SK-N-SH treated with all-trans-retinoic acid at 6 μM for 48 hours (cell line): ENCODE results near the gene PRKCE.

ENCODE experiments used
- ATAC-seq: fragments of 200-7000 bp; cut with Tn5 transposase; 3 replicates; pipeline ENCODE4 v1.9.1; 2020; ENCODE audit warnings: mild to moderate bottlenecking, moderate library complexity
- ARNTL ChIP-seq: fragments of 450-650 bp; formaldehyde crosslinking; IDR thresholded peaks from 2 replicates; pipeline ENCODE4 v1.5.0; 2020; ENCODE audit warnings: low read depth, mild to moderate bottlenecking, moderate library complexity, borderline replicate concordance
- BACH2 ChIP-seq: fragments of 250-450 bp; sonication (Bioruptor Pico); IDR thresholded peaks from 2 replicates; pipeline ENCODE4 v1.9.0; 2021; ENCODE audit warnings: mild to moderate bottlenecking, borderline replicate concordance
- GLIS3 ChIP-seq: fragments of 250-450 bp; sonication (Bioruptor Pico); IDR thresholded peaks from 2 replicates; pipeline ENCODE4 v1.5.0; 2020; ENCODE audit warnings: mild to moderate bottlenecking, moderate library complexity
- ISL1 ChIP-seq: fragments of 250-450 bp; sonication (Bioruptor Pico); IDR thresholded peaks from 2 replicates; pipeline ENCODE4 v2.1.2; 2022; ENCODE audit warnings: mild to moderate bottlenecking, moderate library complexity
- OSR1 ChIP-seq: fragments of 250-450 bp; sonication (Bioruptor Pico); IDR thresholded peaks from 2 replicates; pipeline ENCODE4 v1.8.0; 2022; ENCODE audit warnings: moderate library complexity, mild to moderate bottlenecking, inconsistent platforms
- PPARA ChIP-seq: fragments of 250-450 bp; sonication (Bioruptor Pico); IDR thresholded peaks from 2 replicates; pipeline ENCODE4 v1.5.0; 2020; ENCODE audit warnings: mild to moderate bottlenecking, borderline replicate concordance
- RARB ChIP-seq: fragments of 250-450 bp; sonication (Bioruptor Pico); IDR thresholded peaks from 2 replicates; pipeline ENCODE4 v1.8.0; 2021; ENCODE audit warnings: mild to moderate bottlenecking, moderate library complexity
- TCF4 ChIP-seq: fragments of 250-450 bp; sonication (Bioruptor Pico); IDR thresholded peaks from 2 replicates; pipeline ENCODE4 v1.8.0; 2021; ENCODE audit warnings: mild to moderate bottlenecking, moderate library complexity, borderline replicate concordance
- TOX ChIP-seq: fragments of 250-450 bp; sonication (Bioruptor Pico); IDR thresholded peaks from 2 replicates; pipeline ENCODE4 v1.8.0; 2021; ENCODE audit warnings: mild to moderate bottlenecking, moderate library complexity, borderline replicate concordance
- ZC3H10 ChIP-seq: fragments of 250-450 bp; sonication (Bioruptor Pico); IDR thresholded peaks from 2 replicates; pipeline ENCODE4 v1.5.1; 2021; ENCODE audit warnings: mild to moderate bottlenecking, moderate library complexity
- ZFP3 ChIP-seq: fragments of 250-450 bp; sonication (Bioruptor Pico); IDR thresholded peaks from 2 replicates; pipeline ENCODE4 v1.5.0; 2020; ENCODE audit warnings: mild to moderate bottlenecking, moderate library complexity
- ZFP30 ChIP-seq: fragments of 450-650 bp; formaldehyde crosslinking; IDR thresholded peaks from 2 replicates; pipeline ENCODE4 v1.5.0; 2022; ENCODE audit warnings: mild to moderate bottlenecking, moderate library complexity
- ZNF70 ChIP-seq: fragments of 450-650 bp; formaldehyde crosslinking; IDR thresholded peaks from 2 replicates; pipeline ENCODE4 v1.5.0; 2020; ENCODE audit warnings: mild to moderate bottlenecking, moderate library complexity
- ZNF8 ChIP-seq: fragments of 450-650 bp; formaldehyde crosslinking; IDR thresholded peaks from 2 replicates; pipeline ENCODE4 v1.5.0; 2020; ENCODE audit warnings: mild to moderate bottlenecking, moderate library complexity
- TF ChIP-seq, protein P1 (sequence below): fragments of 250-450 bp; sonication (Bioruptor Pico); IDR thresholded peaks from 2 replicates; pipeline ENCODE4 v1.5.1; 2020; ENCODE audit warnings: low read depth, mild to moderate bottlenecking, moderate library complexity
- TF ChIP-seq, protein P2 (sequence below): fragments of 250-450 bp; sonication (Bioruptor Pico); IDR thresholded peaks from 2 replicates; pipeline ENCODE4 v1.8.0; 2020; ENCODE audit warnings: mild to moderate bottlenecking, moderate library complexity, borderline replicate concordance
- TF ChIP-seq, protein P3 (sequence below): fragments of 250-450 bp; sonication (Bioruptor Pico); IDR thresholded peaks from 2 replicates; pipeline ENCODE4 v1.5.1; 2021; ENCODE audit warnings: mild to moderate bottlenecking, moderate library complexity
- TF ChIP-seq, protein P4 (sequence below): fragments of 250-450 bp; sonication (Bioruptor Pico); IDR thresholded peaks from 2 replicates; pipeline ENCODE4 v1.5.0; 2020; ENCODE audit warnings: mild to moderate bottlenecking, moderate library complexity
- TF ChIP-seq, protein P5 (sequence below): fragments of 250-450 bp; sonication (Bioruptor Pico); IDR thresholded peaks from 2 replicates; pipeline ENCODE4 v1.8.0; 2021; ENCODE audit warnings: low read depth, mild to moderate bottlenecking, moderate library complexity, borderline replicate concordance

The PRKCE gene

DNA sequence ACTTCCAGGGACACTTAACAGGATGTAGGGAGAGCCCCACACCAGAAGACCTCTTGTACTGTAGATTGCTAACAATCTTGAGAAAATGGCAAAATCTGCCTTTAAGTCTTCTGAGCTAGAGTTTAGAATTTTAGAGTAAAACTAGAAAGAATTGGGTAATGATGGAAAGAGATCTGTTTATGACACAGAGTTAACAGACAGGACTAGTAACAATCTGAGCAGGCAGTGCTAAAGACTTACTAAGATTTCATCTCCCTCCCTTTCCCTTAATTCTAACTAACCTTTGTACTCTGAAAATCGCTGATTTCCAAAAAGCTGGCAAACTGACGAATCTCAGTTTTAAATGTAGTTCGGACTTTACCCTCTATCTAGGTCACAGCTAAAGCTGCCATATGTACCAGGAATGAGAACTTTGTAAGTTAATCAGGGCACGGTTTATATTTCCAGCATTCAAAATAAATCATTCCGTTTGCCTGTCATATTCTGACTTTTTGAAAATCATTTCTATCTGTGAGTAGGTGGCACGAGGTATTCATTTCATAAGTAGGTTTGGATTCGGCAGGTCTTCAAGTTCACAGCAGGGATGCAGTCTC, 389.2 kb downstream of the PRKCE start (continued):
- TF ChIP-seq, protein P1, sequence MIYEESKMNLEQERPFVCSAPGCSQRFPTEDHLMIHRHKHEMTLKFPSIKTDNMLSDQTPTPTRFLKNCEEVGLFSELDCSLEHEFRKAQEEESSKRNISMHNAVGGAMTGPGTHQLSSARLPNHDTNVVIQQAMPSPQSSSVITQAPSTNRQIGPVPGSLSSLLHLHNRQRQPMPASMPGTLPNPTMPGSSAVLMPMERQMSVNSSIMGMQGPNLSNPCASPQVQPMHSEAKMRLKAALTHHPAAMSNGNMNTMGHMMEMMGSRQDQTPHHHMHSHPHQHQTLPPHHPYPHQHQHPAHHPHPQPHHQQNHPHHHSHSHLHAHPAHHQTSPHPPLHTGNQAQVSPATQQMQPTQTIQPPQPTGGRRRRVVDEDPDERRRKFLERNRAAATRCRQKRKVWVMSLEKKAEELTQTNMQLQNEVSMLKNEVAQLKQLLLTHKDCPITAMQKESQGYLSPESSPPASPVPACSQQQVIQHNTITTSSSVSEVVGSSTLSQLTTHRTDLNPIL (CRISPR knock-in tag): no peak
- TF ChIP-seq RARB (CRISPR knock-in tag): no peak
- no peak for TF ChIP-seq PPARA (CRISPR knock-in tag)
- no peak for TF ChIP-seq ZFP3 (CRISPR knock-in tag)

DNA sequence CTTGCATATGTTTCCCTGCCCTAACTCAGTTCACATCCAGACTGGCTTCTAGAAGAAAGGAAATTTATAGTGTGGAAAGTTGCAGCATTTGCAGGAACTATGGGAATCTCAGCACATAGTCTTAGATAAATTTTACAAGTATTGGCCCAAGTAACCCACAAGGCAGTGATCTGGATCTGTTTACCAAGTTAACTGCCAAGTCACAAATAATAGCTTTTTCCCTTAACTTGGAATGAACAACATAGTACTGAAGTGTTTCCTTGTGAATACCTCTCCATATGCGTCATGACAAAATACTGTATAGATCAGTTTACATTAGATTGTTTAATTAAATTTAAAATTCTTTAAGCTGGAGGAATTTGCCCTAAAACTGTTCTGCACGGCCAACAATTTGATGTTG, 390.0 kb downstream of the PRKCE start:
- TF ChIP-seq, protein P2, sequence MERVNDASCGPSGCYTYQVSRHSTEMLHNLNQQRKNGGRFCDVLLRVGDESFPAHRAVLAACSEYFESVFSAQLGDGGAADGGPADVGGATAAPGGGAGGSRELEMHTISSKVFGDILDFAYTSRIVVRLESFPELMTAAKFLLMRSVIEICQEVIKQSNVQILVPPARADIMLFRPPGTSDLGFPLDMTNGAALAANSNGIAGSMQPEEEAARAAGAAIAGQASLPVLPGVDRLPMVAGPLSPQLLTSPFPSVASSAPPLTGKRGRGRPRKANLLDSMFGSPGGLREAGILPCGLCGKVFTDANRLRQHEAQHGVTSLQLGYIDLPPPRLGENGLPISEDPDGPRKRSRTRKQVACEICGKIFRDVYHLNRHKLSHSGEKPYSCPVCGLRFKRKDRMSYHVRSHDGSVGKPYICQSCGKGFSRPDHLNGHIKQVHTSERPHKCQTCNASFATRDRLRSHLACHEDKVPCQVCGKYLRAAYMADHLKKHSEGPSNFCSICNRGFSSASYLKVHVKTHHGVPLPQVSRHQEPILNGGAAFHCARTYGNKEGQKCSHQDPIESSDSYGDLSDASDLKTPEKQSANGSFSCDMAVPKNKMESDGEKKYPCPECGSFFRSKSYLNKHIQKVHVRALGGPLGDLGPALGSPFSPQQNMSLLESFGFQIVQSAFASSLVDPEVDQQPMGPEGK (CRISPR knock-in tag): no peak
- TF ChIP-seq, protein P1 (CRISPR knock-in tag): no peak
- TF ChIP-seq ZNF8 (CRISPR knock-in tag) (no peak), ISL1 (CRISPR knock-in tag) (peak; percentile 57), ZC3H10 (no peak), ZFP3 (CRISPR knock-in tag) (no peak)
- ATAC-seq: peak; percentile 77

DNA sequence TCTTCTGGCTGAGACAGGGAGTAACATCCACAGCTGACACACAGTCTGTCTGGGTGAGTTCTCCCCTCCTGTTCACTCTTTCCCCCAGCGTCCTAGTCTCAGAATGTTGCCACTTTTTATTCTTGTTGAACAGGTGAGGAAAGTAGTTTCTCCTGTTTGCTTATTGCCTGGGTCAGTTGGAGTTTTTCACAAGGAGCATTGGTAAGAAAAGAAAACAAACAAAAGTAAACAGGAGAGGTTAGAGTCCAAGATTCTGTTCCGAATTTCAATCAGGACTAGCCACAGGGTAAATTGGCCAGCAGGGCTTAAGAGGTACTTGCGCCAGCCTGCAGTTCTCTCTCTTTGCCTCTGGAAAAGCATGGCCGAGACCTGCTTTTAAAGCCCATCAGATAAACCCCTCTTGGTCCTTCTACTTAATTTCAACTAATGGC, 390.7 kb downstream of the PRKCE start:
- TF ChIP-seq, protein P1 (CRISPR knock-in tag): no peak
- TF ChIP-seq TCF4 (CRISPR knock-in tag): no peak
- no peak for TF ChIP-seq ZNF70 (CRISPR knock-in tag)
- TF ChIP-seq OSR1 (CRISPR knock-in tag): no peak
- no peak for TF ChIP-seq ARNTL (CRISPR knock-in tag)
- TF ChIP-seq ZFP30 (CRISPR knock-in tag): no peak
- no peak for TF ChIP-seq PPARA (CRISPR knock-in tag)
- TF ChIP-seq TOX (CRISPR knock-in tag): no peak
- TF ChIP-seq, protein P3, sequence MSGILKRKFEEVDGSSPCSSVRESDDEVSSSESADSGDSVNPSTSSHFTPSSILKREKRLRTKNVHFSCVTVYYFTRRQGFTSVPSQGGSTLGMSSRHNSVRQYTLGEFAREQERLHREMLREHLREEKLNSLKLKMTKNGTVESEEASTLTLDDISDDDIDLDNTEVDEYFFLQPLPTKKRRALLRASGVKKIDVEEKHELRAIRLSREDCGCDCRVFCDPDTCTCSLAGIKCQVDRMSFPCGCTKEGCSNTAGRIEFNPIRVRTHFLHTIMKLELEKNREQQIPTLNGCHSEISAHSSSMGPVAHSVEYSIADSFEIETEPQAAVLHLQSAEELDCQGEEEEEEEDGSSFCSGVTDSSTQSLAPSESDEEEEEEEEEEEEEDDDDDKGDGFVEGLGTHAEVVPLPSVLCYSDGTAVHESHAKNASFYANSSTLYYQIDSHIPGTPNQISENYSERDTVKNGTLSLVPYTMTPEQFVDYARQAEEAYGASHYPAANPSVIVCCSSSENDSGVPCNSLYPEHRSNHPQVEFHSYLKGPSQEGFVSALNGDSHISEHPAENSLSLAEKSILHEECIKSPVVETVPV (CRISPR knock-in tag): no peak
- TF ChIP-seq, protein P4, sequence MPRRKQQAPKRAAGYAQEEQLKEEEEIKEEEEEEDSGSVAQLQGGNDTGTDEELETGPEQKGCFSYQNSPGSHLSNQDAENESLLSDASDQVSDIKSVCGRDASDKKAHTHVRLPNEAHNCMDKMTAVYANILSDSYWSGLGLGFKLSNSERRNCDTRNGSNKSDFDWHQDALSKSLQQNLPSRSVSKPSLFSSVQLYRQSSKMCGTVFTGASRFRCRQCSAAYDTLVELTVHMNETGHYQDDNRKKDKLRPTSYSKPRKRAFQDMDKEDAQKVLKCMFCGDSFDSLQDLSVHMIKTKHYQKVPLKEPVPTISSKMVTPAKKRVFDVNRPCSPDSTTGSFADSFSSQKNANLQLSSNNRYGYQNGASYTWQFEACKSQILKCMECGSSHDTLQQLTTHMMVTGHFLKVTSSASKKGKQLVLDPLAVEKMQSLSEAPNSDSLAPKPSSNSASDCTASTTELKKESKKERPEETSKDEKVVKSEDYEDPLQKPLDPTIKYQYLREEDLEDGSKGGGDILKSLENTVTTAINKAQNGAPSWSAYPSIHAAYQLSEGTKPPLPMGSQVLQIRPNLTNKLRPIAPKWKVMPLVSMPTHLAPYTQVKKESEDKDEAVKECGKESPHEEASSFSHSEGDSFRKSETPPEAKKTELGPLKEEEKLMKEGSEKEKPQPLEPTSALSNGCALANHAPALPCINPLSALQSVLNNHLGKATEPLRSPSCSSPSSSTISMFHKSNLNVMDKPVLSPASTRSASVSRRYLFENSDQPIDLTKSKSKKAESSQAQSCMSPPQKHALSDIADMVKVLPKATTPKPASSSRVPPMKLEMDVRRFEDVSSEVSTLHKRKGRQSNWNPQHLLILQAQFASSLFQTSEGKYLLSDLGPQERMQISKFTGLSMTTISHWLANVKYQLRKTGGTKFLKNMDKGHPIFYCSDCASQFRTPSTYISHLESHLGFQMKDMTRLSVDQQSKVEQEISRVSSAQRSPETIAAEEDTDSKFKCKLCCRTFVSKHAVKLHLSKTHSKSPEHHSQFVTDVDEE (CRISPR knock-in tag): no peak
- no peak for TF ChIP-seq ZNF8 (CRISPR knock-in tag)
- TF ChIP-seq ZFP3 (CRISPR knock-in tag): no peak
- TF ChIP-seq, protein P5, sequence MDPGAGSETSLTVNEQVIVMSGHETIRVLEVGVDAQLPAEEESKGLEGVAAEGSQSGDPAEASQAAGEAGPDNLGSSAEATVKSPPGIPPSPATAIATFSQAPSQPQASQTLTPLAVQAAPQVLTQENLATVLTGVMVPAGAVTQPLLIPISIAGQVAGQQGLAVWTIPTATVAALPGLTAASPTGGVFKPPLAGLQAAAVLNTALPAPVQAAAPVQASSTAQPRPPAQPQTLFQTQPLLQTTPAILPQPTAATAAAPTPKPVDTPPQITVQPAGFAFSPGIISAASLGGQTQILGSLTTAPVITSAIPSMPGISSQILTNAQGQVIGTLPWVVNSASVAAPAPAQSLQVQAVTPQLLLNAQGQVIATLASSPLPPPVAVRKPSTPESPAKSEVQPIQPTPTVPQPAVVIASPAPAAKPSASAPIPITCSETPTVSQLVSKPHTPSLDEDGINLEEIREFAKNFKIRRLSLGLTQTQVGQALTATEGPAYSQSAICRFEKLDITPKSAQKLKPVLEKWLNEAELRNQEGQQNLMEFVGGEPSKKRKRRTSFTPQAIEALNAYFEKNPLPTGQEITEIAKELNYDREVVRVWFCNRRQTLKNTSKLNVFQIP (CRISPR knock-in tag): no peak
- no peak for TF ChIP-seq GLIS3
- TF ChIP-seq BACH2 (CRISPR knock-in tag): no peak
- TF ChIP-seq, protein P2 (CRISPR knock-in tag): no peak
- no peak for TF ChIP-seq ZC3H10
- TF ChIP-seq ISL1 (CRISPR knock-in tag): no peak

More for the DNA sequence above, 390.7 kb downstream of the PRKCE start:
- no peak for ATAC-seq
